Thyroid gland (tissue), 4 donors: ENCODE results near the gene NCBP3. TPM values are rescaled to one million over a fixed set of nuclear protein-coding genes. Genes with fewer than 3 reads are reported as not detected.
A peak's percentile ranks its signal among the peaks of the same experiment; 100 is the strongest.

ENCODE experiments used
- DNase-seq, 2 donors: peaks; one replicate each; pipeline ENCODE4 v3.0.0-alpha.2; 2019
- H3K27ac ChIP-seq, 3 donors: fragments of 200-600 bp; sonication (generic); 1 replicate in 2 of 3; 2 replicates in 1 of 3; pipeline ENCODE4 v1.5.1; 2016 to 2019; ENCODE audit warnings: mild to moderate bottlenecking in 1 of 3, moderate library complexity in 1 of 3
- H3K27me3 ChIP-seq: fragments of 200-600 bp; sonication (generic); one replicate; pipeline ENCODE4 v1.5.1; 2019
- H3K36me3 ChIP-seq, 2 donors: fragments of 200-600 bp; sonication (generic); one replicate each; pipeline ENCODE4 v1.5.1; 2016 to 2019
- H3K4me1 ChIP-seq, 2 donors: fragments of 200-600 bp; sonication (generic); one replicate each; pipeline ENCODE4 v1.5.1; 2017 to 2019
- H3K4me3 ChIP-seq, 3 donors: fragments of 200-600 bp; sonication (generic); replicated peaks in 1 of 3; 1 replicate in 2 of 3; 2 replicates in 1 of 3; pipeline ENCODE4 v1.5.1; 2016; ENCODE audit warnings: mild to moderate bottlenecking in 1 of 3
- H3K9me3 ChIP-seq: fragments of 200-600 bp; sonication (generic); one replicate; pipeline ENCODE4 v1.5.1; 2017
- CTCF ChIP-seq, 6 experiments: fragments of 200-600 bp in 3 of 6; fragments of 450-650 bp in 3 of 6; sonication (generic) in 3 of 6; IDR thresholded peaks; one replicate each; pipeline ENCODE4 v1.5.1; 2016 to 2019; ENCODE audit warnings: antibody characterized with exemption in 6 of 6, mild to moderate bottlenecking in 2 of 6, inconsistent platforms in 1 of 6, moderate library complexity in 1 of 6
- POLR2A ChIP-seq, 2 donors: fragments of 450-650 bp; IDR thresholded peaks; one replicate each; pipeline ENCODE4 v1.6.1; 2017; ENCODE audit warnings: antibody characterized with exemption in 2 of 2, mild to moderate bottlenecking in 2 of 2, moderate library complexity in 1 of 2
- WGBS, 2 donors: methylation state at CpG; one replicate each; pipeline ENCODE4 v1.1.5; 2017; 5-methylcytosine and 5-hydroxymethylcytosine counted together
- intact Hi-C: fragments of 100-400 bp; cut with DNase I; formaldehyde crosslinking; loops from one replicate; pipeline ENCODE4 v1.15.1; 2023
- total RNA-seq, 4 donors: library from RNA; depleted of rRNA; stranded (reverse); fragments of >200 nt; gene quantifications; one replicate each; pipeline ENCODE4 v1.2.3, GENCODE V29; 2016

Gene NCBP3
- total RNA-seq, 4 donors from 2014 or later = 28.4 to 265 (median 36.1) TPM

- TF ChIP-seq CTCF (IDR thresholded peaks at IDR 0.05) = no peak
- no peak for TF ChIP-seq POLR2A (IDR thresholded peaks at IDR 0.05)
- Histone ChIP-seq H3K4me3 (no peak overlapping the region), H3K27me3 (no peaks in the 10 kb centered on the region), H3K27ac (peak overlapping the region in 1 of 3 donors; percentile 45), H3K36me3 (peaks cover 0 to 11% of the 10 kb centered on the region in 2 donors), H3K4me1 (peaks cover 0 to 9% of the 10 kb centered on the region in 2 donors), H3K9me3 (no peaks in the 10 kb centered on the region)
- WGBS, 2 donors = 26 to 64% methylated on average over 6 to 7 of the region's 8 CpGs
- peak; percentile 78 to 91 for DNase-seq
- intact Hi-C loops = loop anchor here (10.0 kb wide), 1 partner anchor 200 kb away; no protein-coding TSS in a partner anchor
Measured at GRCh38 chr17:3865176-3865575, 19.1 kb upstream of the NCBP3 start.

GRCh38 chr17:3864534-3864933 is 18.5 kb upstream of the NCBP3 start:
- WGBS, 2 donors = 82 to 87% methylated on average over 10 of the region's 10 CpGs
- Histone ChIP-seq H3K27me3 (no peaks in the 10 kb centered on the region), H3K9me3 (no peaks in the 10 kb centered on the region), H3K4me3 (no peak overlapping the region), H3K4me1 (peaks cover 0 to 9% of the 10 kb centered on the region in 2 donors), H3K36me3 (peaks cover 0 to 11% of the 10 kb centered on the region in 2 donors), H3K27ac (peak overlapping the region in 1 of 3 donors; percentile 45)
- DNase-seq = no peak
- TF ChIP-seq CTCF (IDR thresholded peaks at IDR 0.05) (no peak), POLR2A (IDR thresholded peaks at IDR 0.05) (no peak)
- intact Hi-C loops = loop anchor here (5.0 to 10.0 kb wide), 2 partner anchors 48 to 200 kb away; no protein-coding TSS in a partner anchor

- H3K9me3 ChIP-seq = no peaks in the 10 kb centered on the region
- H3K27ac ChIP-seq = no peak overlapping the region
- DNase-seq = no peak
- H3K36me3 ChIP-seq = peaks cover 0 to 11% of the 10 kb centered on the region in 2 donors
- no peak overlapping the region for H3K4me3 ChIP-seq
- intact Hi-C loops = loop anchor here (5.0 to 10.0 kb wide), 2 partner anchors 50 to 203 kb away; no protein-coding TSS in a partner anchor
- peaks cover 0 to 9% of the 10 kb centered on the region in 2 donors for H3K4me1 ChIP-seq
- TF ChIP-seq CTCF (IDR thresholded peaks at IDR 0.05) (no peak), POLR2A (IDR thresholded peaks at IDR 0.05) (no peak)
- H3K27me3 ChIP-seq = no peaks in the 10 kb centered on the region
- 85 to 86% methylated on average over 18 to 22 of the region's 28 CpGs for WGBS, 2 donors
Measured at GRCh38 chr17:3861761-3862681, 16.0 kb upstream of the NCBP3 start.

- Histone ChIP-seq H3K4me3 (no peak overlapping the region), H3K27ac (no peak overlapping the region), H3K4me1 (peaks cover 0 to 9% of the 10 kb centered on the region in 2 donors), H3K36me3 (peaks cover 0 to 11% of the 10 kb centered on the region in 2 donors), H3K27me3 (no peaks in the 10 kb centered on the region), H3K9me3 (no peaks in the 10 kb centered on the region)
- intact Hi-C loops = loop anchor here (5.0 to 10.0 kb wide), 2 partner anchors 51 to 204 kb away; no protein-coding TSS in a partner anchor
- TF ChIP-seq CTCF (IDR thresholded peaks at IDR 0.05) (no peak), POLR2A (IDR thresholded peaks at IDR 0.05) (no peak)
- DNase-seq = no peak
- 94 to 95% methylated on average over 17 to 30 of the region's 30 CpGs for WGBS, 2 donors
Measured at GRCh38 chr17:3860939-3861700, 15.1 kb upstream of the NCBP3 start.
